Measurements from ENCODE around the gene SEPSECS. TPM values are rescaled to one million over a fixed set of nuclear protein-coding genes. Genes with fewer than 3 reads are reported as not detected.

Gene SEPSECS
- total and polyA plus RNA-seq, 9 of the 15 experiments (the other 6 are each of a cell fraction or from before 2014, with no cell fraction given): 3.9 to 17.2 (median 7.9) TPM

DNA sequence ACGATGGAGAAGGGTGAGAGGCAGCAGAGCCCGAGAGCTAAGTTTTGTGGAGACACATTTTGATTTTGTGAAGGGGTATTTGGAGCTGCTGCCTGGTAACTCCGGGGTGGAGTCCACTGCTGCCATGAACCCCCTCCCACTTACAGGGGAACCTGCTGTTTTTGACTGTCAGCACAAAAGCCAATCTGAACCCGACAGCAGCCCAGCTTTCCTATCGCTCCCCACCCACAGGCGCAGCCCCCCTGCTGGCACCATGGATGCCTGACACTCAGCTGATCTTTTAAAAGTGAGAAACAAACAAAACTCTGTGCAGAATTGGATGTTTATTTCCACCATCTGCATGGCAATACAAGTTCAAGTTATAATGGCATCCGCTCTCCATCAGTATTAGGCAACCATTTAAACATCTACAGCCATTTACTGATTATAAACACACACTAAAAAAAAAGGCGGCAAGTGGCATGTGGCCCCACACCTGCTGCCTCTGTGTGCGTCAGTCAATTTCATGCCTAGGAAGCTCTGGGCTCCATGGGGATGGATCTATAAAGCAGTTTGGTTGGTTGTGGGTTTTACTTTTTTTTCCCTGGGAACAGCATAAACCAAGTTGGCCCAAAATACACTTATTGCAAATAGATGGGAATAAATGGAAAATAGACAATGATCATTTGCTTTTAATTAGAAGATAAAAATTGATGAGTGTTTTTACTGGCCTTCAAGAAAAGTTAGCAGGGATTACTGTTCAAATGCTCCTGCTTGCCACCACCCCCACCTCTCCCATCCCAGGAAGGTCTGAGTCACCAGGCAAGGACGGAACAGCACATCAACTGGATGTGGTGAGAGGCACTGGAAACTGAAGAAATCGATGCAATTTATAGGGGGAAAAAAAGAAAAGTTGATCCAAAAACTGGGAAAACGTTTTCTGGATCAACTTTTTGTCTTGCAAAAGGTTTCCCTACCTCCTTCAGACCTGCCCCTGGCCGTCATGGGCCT lies 46.0 kb downstream of the SEPSECS start:
- H2AFZ ChIP-seq (ENCODE audit: low read depth, low read length): no peak overlapping the region
- POLR2A ChIA-PET: interaction anchor here (1.0 to 1.2 kb wide), 2 partner anchors 11 to 74 kb away, joined by 3 read pairs; no protein-coding TSS in a partner anchor
- H4K20me1 ChIP-seq (replicated peaks; ENCODE audit: control insufficient read depth, insufficient read depth, low read length): peaks cover 5% of the 10 kb centered on the region; the same call in 1 of the 2 replicates
- no peak overlapping the region for H3K27ac ChIP-seq (ENCODE audit: extremely low read depth, low read depth, low read length)
- no TSS peak for BruUV-seq (replicated peaks)
- H3K9me1 ChIP-seq (ENCODE audit: control insufficient read depth, insufficient read depth, low read length): no peaks in the 10 kb centered on the region
- H3K9me3 ChIP-seq (replicated peaks; ENCODE audit: control insufficient read depth, insufficient read depth, low read depth, low read length): no peaks in the 10 kb centered on the region
- H3K9ac ChIP-seq (ENCODE audit: insufficient read depth in 1 of 2, low read depth in 2 of 2, low read length in 2 of 2): no peak overlapping the region; a peak in 1 of 4 replicates
- H3K79me2 ChIP-seq (ENCODE audit: control insufficient read depth, insufficient read depth, low read length): no peaks in the 10 kb centered on the region
- DNase-seq (ENCODE audit: extremely low read depth in 1 of 4, low spot score in 3 of 4) (peak in 2 of 4 experiments; percentile 20 to 30), FAIRE-seq (no peak), ATAC-seq (peak; percentile 38; the same call in 1 of the 3 replicates)
- no peak overlapping the region for H3K4me3 ChIP-seq
- intact Hi-C loops (cut with micrococcal nuclease): no loop called here
- in situ Hi-C loops (cut with MboI): no loop called here
- CTCF ChIA-PET (ENCODE audit: low intra/inter-chr PET ratio): no interaction called here
- peaks cover 9 to 32% of the 10 kb centered on the region in 2 experiments for H3K27me3 ChIP-seq (ENCODE audit: control insufficient read depth in 2 of 2, insufficient read depth in 2 of 2, low read length in 2 of 2)
- no peak overlapping the region for H3K4me2 ChIP-seq (ENCODE audit: insufficient read depth, low read length)
- H3K4me1 ChIP-seq (replicated peaks in 1 of 2; ENCODE audit: control insufficient read depth in 2 of 2, insufficient read depth in 2 of 2, low read length in 2 of 2): no peaks in the 10 kb centered on the region; a peak in 2 of 5 replicates
- 13% methylated on average over 13 of the region's 13 CpGs for WGBS (ENCODE audit: insufficient coverage, low coverage, missing lambda C conversion rate)
- no peaks in the 10 kb centered on the region for H3K36me3 ChIP-seq (ENCODE audit: control insufficient read depth, insufficient read depth, low read length)
- no peak for TF ChIP-seq SETDB1 (IDR thresholded peaks at IDR 0.05; ENCODE audit: low read length)
- no peak for TF ChIP-seq CBX1 (IDR thresholded peaks at IDR 0.05; ENCODE audit: low read depth)
- TF ChIP-seq, protein P1, sequence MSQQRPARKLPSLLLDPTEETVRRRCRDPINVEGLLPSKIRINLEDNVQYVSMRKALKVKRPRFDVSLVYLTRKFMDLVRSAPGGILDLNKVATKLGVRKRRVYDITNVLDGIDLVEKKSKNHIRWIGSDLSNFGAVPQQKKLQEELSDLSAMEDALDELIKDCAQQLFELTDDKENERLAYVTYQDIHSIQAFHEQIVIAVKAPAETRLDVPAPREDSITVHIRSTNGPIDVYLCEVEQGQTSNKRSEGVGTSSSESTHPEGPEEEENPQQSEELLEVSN (IDR thresholded peaks at IDR 0.05; ENCODE audit: borderline replicate concordance in 1 of 2, extremely low read depth in 1 of 2, insufficient read depth in 1 of 2, insufficient read length in 1 of 2, low read depth in 1 of 2, low read length in 1 of 2, poor library complexity in 1 of 2, severe bottlenecking in 1 of 2): peak in 1 of 2 experiments; percentile 55
- no peak for TF ChIP-seq ZFP1 (CRISPR knock-in tag; IDR thresholded peaks at IDR 0.05)
- peak; percentile 30; the same call in 1 of the 2 replicates for TF ChIP-seq ZNF316 (IDR thresholded peaks at IDR 0.05)
- no peak for TF ChIP-seq MED1 (CRISPR knock-in tag; IDR thresholded peaks at IDR 0.05; ENCODE audit: borderline replicate concordance)
- TF ChIP-seq ZFP36 (IDR thresholded peaks at IDR 0.05; ENCODE audit: low read depth, low read length, partially characterized antibody): no peak
- no peak for TF ChIP-seq ZBTB7A (IDR thresholded peaks at IDR 0.05; ENCODE audit: borderline replicate concordance, control insufficient read depth, low read depth, low read length)
- TF ChIP-seq BRCA1 (IDR thresholded peaks at IDR 0.05): no peak
- no peak for TF ChIP-seq BRCA1 (CRISPR knock-in tag; IDR thresholded peaks at IDR 0.05)
- TF ChIP-seq MCM7 (IDR thresholded peaks at IDR 0.05): no peak
- no peak for TF ChIP-seq PRPF4 (IDR thresholded peaks at IDR 0.05; ENCODE audit: insufficient read depth, low read depth, low read length, poor library complexity, severe bottlenecking)
- TF ChIP-seq GATAD2B (IDR thresholded peaks at IDR 0.05; ENCODE audit: borderline replicate concordance): no peak
- TF ChIP-seq SP2 (IDR thresholded peaks at IDR 0.05; ENCODE audit: extremely low read depth, low read depth, low read length, poor library complexity, severe bottlenecking): no peak
- TF ChIP-seq RAD21 (CRISPR knock-in tag; conservative IDR thresholded peaks at IDR 0.05 in 1 of 2, IDR thresholded peaks at IDR 0.05 in 1 of 2): no peak
- TF ChIP-seq, protein P2, sequence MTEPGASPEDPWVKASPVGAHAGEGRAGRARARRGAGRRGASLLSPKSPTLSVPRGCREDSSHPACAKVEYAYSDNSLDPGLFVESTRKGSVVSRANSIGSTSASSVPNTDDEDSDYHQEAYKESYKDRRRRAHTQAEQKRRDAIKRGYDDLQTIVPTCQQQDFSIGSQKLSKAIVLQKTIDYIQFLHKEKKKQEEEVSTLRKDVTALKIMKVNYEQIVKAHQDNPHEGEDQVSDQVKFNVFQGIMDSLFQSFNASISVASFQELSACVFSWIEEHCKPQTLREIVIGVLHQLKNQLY (CRISPR knock-in tag; conservative IDR thresholded peaks at IDR 0.05): no peak
- TF ChIP-seq MBD2 (IDR thresholded peaks at IDR 0.05; ENCODE audit: borderline replicate concordance, low read depth): no peak
- TF ChIP-seq NCOA4 (IDR thresholded peaks at IDR 0.05; ENCODE audit: partially characterized antibody): no peak
- no peak for TF ChIP-seq U2AF1 (optimal IDR thresholded peaks at IDR 0.05; ENCODE audit: low read depth, low read length)
- TF ChIP-seq MCM2 (IDR thresholded peaks at IDR 0.05; ENCODE audit: low read depth): no peak
